ENCODE data around the gene RGL2. TPM values are rescaled to one million over a fixed set of nuclear protein-coding genes. Genes with fewer than 3 reads are reported as not detected.

The RGL2 gene
- total RNA-seq, 1 donor from 2014 or later, result 114 TPM

- no peak for DNase-seq
- Histone ChIP-seq H3K4me1 (peaks cover 21% of the 10 kb centered on the region), H3K36me3 (peaks cover 28% of the 10 kb centered on the region), H3K4me3 (no peak overlapping the region), H3K27ac (no peak overlapping the region), H3K9me3 (no peaks in the 10 kb centered on the region), H3K27me3 (no peaks in the 10 kb centered on the region)
- intact Hi-C loops (cut with DNase I), result no loop called here
- no peak for ATAC-seq
- TF ChIP-seq CTCF (IDR thresholded peaks at IDR 0.05), result no peak
Observed at GRCh38 chr6:33251395-33252012, 47.2 kb downstream of the RGL2 start.

GRCh38 chr6:33250731-33251130, 48.0 kb downstream of the RGL2 start:
- intact Hi-C loops (cut with DNase I), result no loop called here
- Histone ChIP-seq H3K36me3 (peaks cover 28% of the 10 kb centered on the region), H3K4me1 (peaks cover 21% of the 10 kb centered on the region), H3K4me3 (no peak overlapping the region), H3K27ac (no peak overlapping the region), H3K9me3 (no peaks in the 10 kb centered on the region), H3K27me3 (no peaks in the 10 kb centered on the region)
- DNase-seq (no peak), ATAC-seq (no peak)
- TF ChIP-seq CTCF (IDR thresholded peaks at IDR 0.05), result no peak

GRCh38 chr6:33249732-33250630, 48.8 kb downstream of the RGL2 start:
- Histone ChIP-seq H3K36me3 (peaks cover 28% of the 10 kb centered on the region), H3K4me1 (peaks cover 21% of the 10 kb centered on the region), H3K9me3 (no peaks in the 10 kb centered on the region), H3K27me3 (no peaks in the 10 kb centered on the region), H3K27ac (peak overlapping the region; percentile 95), H3K4me3 (peak overlapping the region; percentile 59)
- intact Hi-C loops (cut with DNase I), result loop anchor here (10.0 kb wide), 3 partner anchors 85 to 235 kb away; no protein-coding TSS in a partner anchor
- DNase-seq, result no peak
- no peak for ATAC-seq
- TF ChIP-seq CTCF (IDR thresholded peaks at IDR 0.05), result no peak

GRCh38 chr6:33248932-33249731, 49.6 kb downstream of the RGL2 start:
- Histone ChIP-seq H3K4me3 (peak overlapping the region; percentile 59), H3K9me3 (no peaks in the 10 kb centered on the region), H3K27me3 (no peaks in the 10 kb centered on the region), H3K36me3 (peaks cover 22% of the 10 kb centered on the region), H3K4me1 (peaks cover 21% of the 10 kb centered on the region), H3K27ac (peak overlapping the region; percentile 95)
- TF ChIP-seq CTCF (IDR thresholded peaks at IDR 0.05), result peak; percentile 39
- ATAC-seq (peak; percentile 96), DNase-seq (peak; percentile 98)
- intact Hi-C loops (cut with DNase I), result loop anchor here (10.0 kb wide), 3 partner anchors 84 to 234 kb away; no protein-coding TSS in a partner anchor

- DNase-seq, result peak; percentile 69
- intact Hi-C loops (cut with DNase I), result loop anchor here (10.0 kb wide), 3 partner anchors 84 to 234 kb away; no protein-coding TSS in a partner anchor
- peaks cover 18% of the 10 kb centered on the region for H3K36me3 ChIP-seq
- H3K9me3 ChIP-seq, result no peaks in the 10 kb centered on the region
- H3K4me1 ChIP-seq, result peaks cover 21% of the 10 kb centered on the region
- ATAC-seq, result peak; percentile 1
- H3K27ac ChIP-seq, result peak overlapping the region; percentile 81
- H3K4me3 ChIP-seq, result peak overlapping the region; percentile 59
- H3K27me3 ChIP-seq, result no peaks in the 10 kb centered on the region
- no peak for TF ChIP-seq CTCF (IDR thresholded peaks at IDR 0.05)
Observed at GRCh38 chr6:33248643-33248931, 50.2 kb downstream of the RGL2 start.
